ENCODE results near the gene STK11IP. TPM values are rescaled to one million over a fixed set of nuclear protein-coding genes. Genes with fewer than 3 reads are reported as not detected.

STK11IP gene
- total RNA-seq, 1 experiment from 2014 or later, result 45.0 TPM

- no peaks in the 10 kb centered on the region for H3K9me2 ChIP-seq (ENCODE audit: insufficient read depth)
- ChIA-PET POLR2A (no interaction called here), RAD21 (ENCODE audit: low non-redundant PET in 1 of 2, low total read pairs in 2 of 2, uncharacterized antibody in 2 of 2, unreplicated experiment in 2 of 2) (no interaction called here), CTCF (no interaction called here)
- ATAC-seq, result no peak
- no peak overlapping the region for H3K27ac ChIP-seq (ENCODE audit: low read depth, low read length)
- no peaks in the 10 kb centered on the region for H3K79me2 ChIP-seq (ENCODE audit: insufficient read depth, low read length)
- H3K9ac ChIP-seq (ENCODE audit: low read length), result no peak overlapping the region
- H3K36me3 ChIP-seq (ENCODE audit: control insufficient read depth in 1 of 2, insufficient read depth in 2 of 2, low read length in 2 of 2), result peaks cover 3 to 10% of the 10 kb centered on the region in 2 experiments; a peak in 3 of 4 replicates
- DNase-seq (ENCODE audit: low read depth, low spot score), result no peak
- H3K4me3 ChIP-seq (replicated peaks in 1 of 2; ENCODE audit: low read depth in 1 of 2, low read length in 2 of 2), result no peak overlapping the region
- no peaks in the 10 kb centered on the region for H4K20me1 ChIP-seq (ENCODE audit: insufficient read depth)
- no peaks in the 10 kb centered on the region for H3K9me3 ChIP-seq (ENCODE audit: control insufficient read depth in 1 of 2, insufficient read depth in 1 of 2, low read depth in 1 of 2, low read length in 2 of 2)
- no peak for TF ChIP-seq POLR2A (IDR thresholded peaks at IDR 0.05; ENCODE audit: borderline replicate concordance, extremely low read depth, insufficient read depth, insufficient read length)
- no peak for TF ChIP-seq TCF7L2 (IDR thresholded peaks at IDR 0.05; ENCODE audit: borderline replicate concordance, extremely low read depth, insufficient read depth, insufficient read length)
- TF ChIP-seq, protein P1, sequence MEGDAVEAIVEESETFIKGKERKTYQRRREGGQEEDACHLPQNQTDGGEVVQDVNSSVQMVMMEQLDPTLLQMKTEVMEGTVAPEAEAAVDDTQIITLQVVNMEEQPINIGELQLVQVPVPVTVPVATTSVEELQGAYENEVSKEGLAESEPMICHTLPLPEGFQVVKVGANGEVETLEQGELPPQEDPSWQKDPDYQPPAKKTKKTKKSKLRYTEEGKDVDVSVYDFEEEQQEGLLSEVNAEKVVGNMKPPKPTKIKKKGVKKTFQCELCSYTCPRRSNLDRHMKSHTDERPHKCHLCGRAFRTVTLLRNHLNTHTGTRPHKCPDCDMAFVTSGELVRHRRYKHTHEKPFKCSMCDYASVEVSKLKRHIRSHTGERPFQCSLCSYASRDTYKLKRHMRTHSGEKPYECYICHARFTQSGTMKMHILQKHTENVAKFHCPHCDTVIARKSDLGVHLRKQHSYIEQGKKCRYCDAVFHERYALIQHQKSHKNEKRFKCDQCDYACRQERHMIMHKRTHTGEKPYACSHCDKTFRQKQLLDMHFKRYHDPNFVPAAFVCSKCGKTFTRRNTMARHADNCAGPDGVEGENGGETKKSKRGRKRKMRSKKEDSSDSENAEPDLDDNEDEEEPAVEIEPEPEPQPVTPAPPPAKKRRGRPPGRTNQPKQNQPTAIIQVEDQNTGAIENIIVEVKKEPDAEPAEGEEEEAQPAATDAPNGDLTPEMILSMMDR (IDR thresholded peaks at IDR 0.05 in 2 of 3, conservative IDR thresholded peaks at IDR 0.05 in 1 of 3; ENCODE audit: borderline replicate concordance in 1 of 3, insufficient read depth in 1 of 3, low read depth in 2 of 3, low read length in 2 of 3), result no peak
- no peak for TF ChIP-seq ELF1 (IDR thresholded peaks at IDR 0.05; ENCODE audit: borderline replicate concordance, low read depth)
- TF ChIP-seq FOSL1 (IDR thresholded peaks at IDR 0.05; ENCODE audit: low read depth), result no peak
- TF ChIP-seq MAX (IDR thresholded peaks at IDR 0.05), result no peak
- TF ChIP-seq CBX3 (IDR thresholded peaks at IDR 0.05; ENCODE audit: low read depth), result no peak
- TF ChIP-seq CEBPB (IDR thresholded peaks at IDR 0.05; ENCODE audit: low read depth), result no peak
- TF ChIP-seq POLR2AphosphoS5 (IDR thresholded peaks at IDR 0.05; ENCODE audit: low read depth, low read length), result no peak
- TF ChIP-seq EGR1 (IDR thresholded peaks at IDR 0.05; ENCODE audit: low read depth), result no peak
- no peak for TF ChIP-seq RAD21 (IDR thresholded peaks at IDR 0.05; ENCODE audit: low read depth)
- H3K4me1 ChIP-seq (ENCODE audit: control insufficient read depth in 1 of 2, insufficient read depth in 2 of 2, low read length in 2 of 2), result peaks cover 0 to 1% of the 10 kb centered on the region in 2 experiments; a peak in 3 of 4 replicates
- intact Hi-C loops (cut with micrococcal nuclease), result no loop called here
- no TSS peak for BruUV-seq (replicated peaks)
- H3K4me2 ChIP-seq (ENCODE audit: low read length), result no peak overlapping the region
- no peak overlapping the region for H2AFZ ChIP-seq (ENCODE audit: low read depth, low read length, poor library complexity, severe bottlenecking)
- H3K27me3 ChIP-seq (ENCODE audit: insufficient read depth, low read length), result no peaks in the 10 kb centered on the region
Measured at GRCh38 chr2:219603771-219604170, 6.1 kb downstream of the STK11IP start.

Data from HCT116 (cell line).